Measurements from ENCODE around the gene CPAMD8. TPM values are rescaled to one million over a fixed set of nuclear protein-coding genes. Genes with fewer than 3 reads are reported as not detected.
"Not testable (repeated sequence)": the region's sequence is repeated elsewhere in the genome, so short reads cannot be mapped to it uniquely, and the experiment has no call there.

The CPAMD8 gene
- total and polyA plus RNA-seq, 2 donors (not counting 1 experiment from before 2014, with no cell fraction given) = 0.14 to 1.7 TPM

GRCh38 chr19:16938211-16938610 is 88.4 kb downstream of the CPAMD8 start:
- TF ChIP-seq, protein P1, sequence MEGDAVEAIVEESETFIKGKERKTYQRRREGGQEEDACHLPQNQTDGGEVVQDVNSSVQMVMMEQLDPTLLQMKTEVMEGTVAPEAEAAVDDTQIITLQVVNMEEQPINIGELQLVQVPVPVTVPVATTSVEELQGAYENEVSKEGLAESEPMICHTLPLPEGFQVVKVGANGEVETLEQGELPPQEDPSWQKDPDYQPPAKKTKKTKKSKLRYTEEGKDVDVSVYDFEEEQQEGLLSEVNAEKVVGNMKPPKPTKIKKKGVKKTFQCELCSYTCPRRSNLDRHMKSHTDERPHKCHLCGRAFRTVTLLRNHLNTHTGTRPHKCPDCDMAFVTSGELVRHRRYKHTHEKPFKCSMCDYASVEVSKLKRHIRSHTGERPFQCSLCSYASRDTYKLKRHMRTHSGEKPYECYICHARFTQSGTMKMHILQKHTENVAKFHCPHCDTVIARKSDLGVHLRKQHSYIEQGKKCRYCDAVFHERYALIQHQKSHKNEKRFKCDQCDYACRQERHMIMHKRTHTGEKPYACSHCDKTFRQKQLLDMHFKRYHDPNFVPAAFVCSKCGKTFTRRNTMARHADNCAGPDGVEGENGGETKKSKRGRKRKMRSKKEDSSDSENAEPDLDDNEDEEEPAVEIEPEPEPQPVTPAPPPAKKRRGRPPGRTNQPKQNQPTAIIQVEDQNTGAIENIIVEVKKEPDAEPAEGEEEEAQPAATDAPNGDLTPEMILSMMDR (conservative IDR thresholded peaks at IDR 0.05 in 1 of 2, IDR thresholded peaks at IDR 0.05 in 1 of 2; ENCODE audit: low read depth in 1 of 2, low read length in 2 of 2) = no peak
- no peak for TF ChIP-seq EZH2 (IDR thresholded peaks at IDR 0.05; ENCODE audit: low read length, missing control alignments)
- Histone ChIP-seq H3K36me3 (ENCODE audit: control insufficient read depth, insufficient read depth, low read length) (no peaks in the 10 kb centered on the region), H3K4me1 (ENCODE audit: control insufficient read depth, extremely low read depth, insufficient read depth, low read length) (no peaks in the 10 kb centered on the region), H2AFZ (ENCODE audit: low read length) (no peak overlapping the region), H3K27ac (ENCODE audit: insufficient read depth, low read length) (no peak overlapping the region), H3K4me3 (replicated peaks in 1 of 4; ENCODE audit: control extremely low read depth in 1 of 4, insufficient read depth in 1 of 4, low read depth in 3 of 4, low read length in 4 of 4) (no peak overlapping the region), H3K79me2 (ENCODE audit: control insufficient read depth, insufficient read depth, low read length) (no peaks in the 10 kb centered on the region), H3K27me3 (ENCODE audit: control insufficient read depth, insufficient read depth, low read length) (no peaks in the 10 kb centered on the region), H3K4me2 (ENCODE audit: extremely low read depth, insufficient read depth, low read length) (no peak overlapping the region), H3K9ac (ENCODE audit: insufficient read depth, low read length) (no peak overlapping the region), H3K9me3 (ENCODE audit: control insufficient read depth, insufficient read depth, low read depth, low read length) (no peaks in the 10 kb centered on the region), H4K20me1 (ENCODE audit: control insufficient read depth, extremely low read depth, insufficient read depth, low read length) (no peaks in the 10 kb centered on the region)
- DNase-seq (ENCODE audit: low read depth in 2 of 2) = no peak

- not testable (repeated sequence) for H2AFZ ChIP-seq (ENCODE audit: low read length); H3K79me2 ChIP-seq (ENCODE audit: control insufficient read depth, insufficient read depth, low read length); H3K27ac ChIP-seq (ENCODE audit: insufficient read depth, low read length); H3K9ac ChIP-seq (ENCODE audit: insufficient read depth, low read length); H3K9me3 ChIP-seq (ENCODE audit: control insufficient read depth, insufficient read depth, low read depth, low read length); H3K27me3 ChIP-seq (ENCODE audit: control insufficient read depth, insufficient read depth, low read length); H3K4me2 ChIP-seq (ENCODE audit: extremely low read depth, insufficient read depth, low read length); H3K4me1 ChIP-seq (ENCODE audit: control insufficient read depth, extremely low read depth, insufficient read depth, low read length); DNase-seq (ENCODE audit: low read depth in 2 of 2); H4K20me1 ChIP-seq (ENCODE audit: control insufficient read depth, extremely low read depth, insufficient read depth, low read length); H3K4me3 ChIP-seq (replicated peaks in 1 of 4; ENCODE audit: control extremely low read depth in 1 of 4, insufficient read depth in 1 of 4, low read depth in 3 of 4, low read length in 4 of 4); H3K36me3 ChIP-seq (ENCODE audit: control insufficient read depth, insufficient read depth, low read length)
These were observed 88.8 kb downstream of the CPAMD8 start for GRCh38 chr19:16937796-16938195.

- no peak for TF ChIP-seq EZH2 (IDR thresholded peaks at IDR 0.05; ENCODE audit: low read length, missing control alignments)
- TF ChIP-seq, protein P1 (conservative IDR thresholded peaks at IDR 0.05 in 1 of 2, IDR thresholded peaks at IDR 0.05 in 1 of 2; ENCODE audit: low read depth in 1 of 2, low read length in 2 of 2) = no peak
- Histone ChIP-seq H4K20me1 (ENCODE audit: control insufficient read depth, extremely low read depth, insufficient read depth, low read length) (no peaks in the 10 kb centered on the region), H3K4me1 (ENCODE audit: control insufficient read depth, extremely low read depth, insufficient read depth, low read length) (no peaks in the 10 kb centered on the region)
These were observed 89.7 kb downstream of the CPAMD8 start for GRCh38 chr19:16936901-16937300.

More at GRCh38 chr19:16936901-16937300, 89.7 kb downstream of the CPAMD8 start:
- Histone ChIP-seq H3K9ac (ENCODE audit: insufficient read depth, low read length) (no peak overlapping the region), H3K9me3 (ENCODE audit: control insufficient read depth, insufficient read depth, low read depth, low read length) (no peaks in the 10 kb centered on the region), H3K79me2 (ENCODE audit: control insufficient read depth, insufficient read depth, low read length) (no peaks in the 10 kb centered on the region), H3K4me3 (replicated peaks in 1 of 4; ENCODE audit: control extremely low read depth in 1 of 4, insufficient read depth in 1 of 4, low read depth in 3 of 4, low read length in 4 of 4) (no peak overlapping the region), H3K4me2 (ENCODE audit: extremely low read depth, insufficient read depth, low read length) (no peak overlapping the region), H3K27me3 (ENCODE audit: control insufficient read depth, insufficient read depth, low read length) (no peaks in the 10 kb centered on the region), H2AFZ (ENCODE audit: low read length) (no peak overlapping the region), H3K27ac (ENCODE audit: insufficient read depth, low read length) (no peak overlapping the region), H3K36me3 (ENCODE audit: control insufficient read depth, insufficient read depth, low read length) (no peaks in the 10 kb centered on the region)
- no peak for DNase-seq (ENCODE audit: low read depth in 2 of 2)

All from fibroblast of lung (primary cell).